Posterior cingulate gyrus (tissue), 11 donors: ENCODE data around the gene PPP3CA.
"Not testable (repeated sequence)": the region's sequence is repeated elsewhere in the genome, so short reads cannot be mapped to it uniquely, and the experiment has no call there.

Source experiments
- DNase-seq, 10 donors: peaks; one replicate each; pipeline versions ENCODE4 v3.0.0 to v3.0.0-alpha.2; 2020 to 2021; ENCODE audit warnings: mixed read lengths in 3 of 10
- intact Hi-C: fragments of 100-400 bp; cut with DNase I; formaldehyde crosslinking; loops from one replicate; pipeline ENCODE4 v1.15.1; 2023

The PPP3CA gene

DNA sequence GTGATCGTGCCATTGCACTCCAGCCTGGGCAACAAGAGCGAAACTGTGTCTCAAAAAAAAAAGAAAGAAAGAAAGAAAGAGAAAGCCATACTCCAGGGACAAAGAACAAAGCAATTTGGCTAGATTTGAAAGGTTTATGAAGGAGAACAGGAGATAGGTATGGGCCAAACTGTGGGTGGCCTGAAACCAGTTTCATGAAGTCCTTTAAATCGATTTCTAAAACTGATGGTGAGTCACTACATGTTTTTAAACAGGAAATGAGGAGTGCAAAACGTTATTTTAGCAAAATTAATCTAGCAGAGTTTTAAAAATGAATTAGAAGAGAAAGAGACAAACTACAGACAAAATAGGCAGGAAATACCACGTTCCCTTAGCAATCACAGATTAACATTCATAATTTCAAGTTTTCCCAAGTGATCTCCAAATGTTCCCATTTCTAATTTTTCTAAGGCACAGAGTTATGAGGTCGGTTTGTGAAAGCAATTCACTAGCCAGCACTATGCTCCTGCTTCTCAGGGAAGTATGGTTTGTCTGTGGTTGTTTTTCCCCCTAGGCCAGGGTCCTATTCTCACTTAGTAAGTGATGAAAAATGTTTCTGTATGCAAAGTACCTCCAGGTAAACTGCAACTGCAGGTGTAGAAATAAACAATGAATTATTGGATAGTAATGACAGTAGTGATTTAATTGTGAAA lies 190.6 kb downstream of the PPP3CA start:
- intact Hi-C loops, result no loop called here
- DNase-seq, result no peak

DNA sequence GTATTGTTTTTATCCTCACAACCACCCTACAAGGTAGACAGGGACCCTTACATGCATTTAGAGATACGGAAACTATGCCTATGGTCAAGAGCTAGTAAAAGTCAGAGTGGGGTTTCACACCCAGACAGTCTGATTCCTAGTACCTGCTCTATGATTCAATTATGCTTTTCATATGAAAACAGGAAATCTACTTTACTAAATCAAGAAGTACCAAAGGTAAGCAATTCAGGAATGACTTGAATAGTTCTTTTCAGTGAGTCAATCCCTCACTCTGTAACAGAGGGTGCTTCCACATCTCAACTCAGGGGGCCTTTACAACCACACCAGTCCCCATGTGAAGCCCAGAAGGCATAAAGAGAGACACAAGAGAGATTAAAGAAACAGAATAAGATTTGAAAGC lies 191.4 kb downstream of the PPP3CA start:
- DNase-seq, result no peak
- intact Hi-C loops, result no loop called here

DNA sequence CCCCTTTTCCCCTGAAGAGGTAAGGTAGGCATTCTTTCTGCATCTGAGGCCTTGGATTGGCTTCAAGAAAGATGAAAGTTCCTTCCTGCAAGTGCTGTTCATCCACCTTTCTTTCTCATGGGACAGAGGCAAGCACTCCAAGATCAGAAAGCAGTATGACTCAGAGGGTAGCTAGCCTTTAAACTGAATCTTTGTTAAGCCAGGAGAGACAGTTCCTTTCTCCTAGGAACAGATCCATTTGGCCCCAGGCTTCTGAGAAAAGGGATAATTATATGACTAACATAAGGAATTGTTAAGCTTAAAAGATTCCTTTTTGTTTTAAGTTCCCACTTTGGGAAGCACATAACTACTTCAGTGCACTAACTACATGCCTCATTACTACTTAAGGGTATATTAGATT lies 192.0 kb downstream of the PPP3CA start:
- DNase-seq, result no peak
- intact Hi-C loops, result no loop called here

DNA sequence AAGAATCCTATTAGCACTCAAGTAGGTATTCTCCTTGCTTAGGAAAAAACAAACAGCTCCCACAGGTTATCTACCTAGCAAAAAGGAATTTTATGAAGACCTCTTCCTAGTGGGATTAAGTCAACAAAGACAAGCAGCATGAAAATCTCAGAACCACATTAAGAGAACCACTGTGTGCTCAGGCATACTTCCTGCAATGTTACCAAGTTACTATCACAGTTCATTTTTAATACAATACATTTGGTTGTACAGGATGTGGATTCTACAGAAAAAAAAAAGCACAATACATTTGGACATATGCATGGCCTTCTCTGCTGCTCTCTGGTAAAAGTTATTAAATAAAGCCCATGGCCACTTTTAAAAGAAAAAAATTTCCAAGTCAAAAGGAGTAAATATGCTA lies 193.7 kb downstream of the PPP3CA start:
- DNase-seq, result no peak
- intact Hi-C loops, result no loop called here

DNA sequence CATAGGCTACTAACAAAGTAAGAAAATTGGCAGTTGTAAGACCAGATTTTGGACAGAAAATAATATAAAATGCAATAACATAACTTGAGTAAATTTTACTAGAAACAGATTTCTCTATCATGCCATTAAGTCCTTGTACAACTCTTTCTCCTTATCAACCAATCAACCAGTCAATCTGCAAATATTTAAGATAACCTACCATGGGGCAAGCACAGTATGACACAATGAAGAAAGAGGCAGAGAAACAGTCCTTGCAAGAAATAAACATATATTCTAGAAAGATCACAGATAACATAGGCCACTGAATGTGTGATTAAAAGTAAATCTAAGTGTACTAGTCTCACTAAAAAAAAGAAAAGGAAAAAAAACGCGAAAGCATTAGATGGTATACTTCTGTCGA lies 194.8 kb downstream of the PPP3CA start:
- intact Hi-C loops, result no loop called here
- DNase-seq, result no peak

DNA sequence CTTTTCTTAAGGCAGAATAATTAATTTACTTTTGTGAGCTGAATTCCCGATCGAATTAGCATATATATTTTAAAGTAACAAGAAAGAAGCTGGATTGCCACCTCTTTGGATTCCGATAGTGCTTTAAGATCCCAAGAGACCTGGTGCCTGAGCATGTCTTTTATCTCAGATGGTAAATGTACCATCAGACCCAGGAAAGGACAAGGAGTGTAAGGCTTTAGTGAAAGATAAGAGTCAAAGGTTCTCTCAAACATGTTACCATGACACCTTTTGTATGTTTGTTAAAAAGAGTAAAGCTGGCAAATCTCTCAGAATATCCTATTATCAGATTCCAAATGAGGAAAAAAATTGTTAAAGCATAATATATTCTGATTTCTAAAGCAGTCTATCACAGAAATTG lies 198.8 kb downstream of the PPP3CA start:
- intact Hi-C loops, result no loop called here
- DNase-seq, result no peak

DNA sequence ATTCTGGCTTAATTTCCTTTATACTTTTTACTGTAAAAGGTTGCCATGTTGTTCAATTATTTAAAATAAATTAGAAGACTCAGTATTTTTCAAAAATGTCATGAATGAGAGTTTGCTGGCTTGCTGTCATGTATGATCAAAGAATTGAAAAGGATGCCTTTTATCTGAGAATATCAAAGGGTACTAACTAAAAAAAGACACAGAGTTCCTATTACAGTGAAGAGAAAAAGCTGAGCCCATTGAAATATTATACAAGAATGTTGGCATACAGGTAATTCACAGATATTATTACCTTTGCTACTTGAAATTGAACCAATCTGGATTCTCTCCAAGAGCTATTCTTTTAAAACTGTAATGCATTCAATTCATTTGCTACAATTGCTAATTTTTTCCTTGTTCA lies 200.0 kb downstream of the PPP3CA start:
- DNase-seq, result no peak
- intact Hi-C loops, result no loop called here

DNA sequence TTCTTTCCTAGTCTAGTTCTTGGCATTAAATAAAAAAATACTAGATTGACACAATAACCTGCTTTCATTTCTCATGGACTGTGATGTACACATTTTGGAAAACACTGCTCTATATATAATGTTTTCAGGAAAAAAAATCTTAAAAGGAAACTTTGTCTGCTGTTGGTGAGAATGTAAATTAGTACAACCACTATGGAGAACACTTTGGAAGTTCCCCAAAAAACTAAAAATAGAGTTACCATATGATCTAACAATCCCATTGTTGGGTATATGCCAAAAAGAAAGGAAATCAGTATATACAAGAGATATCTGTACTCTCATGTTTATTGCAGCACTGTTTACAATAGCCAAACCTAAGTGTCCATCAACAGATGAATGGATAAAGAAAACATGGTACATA lies 202.3 kb downstream of the PPP3CA start:
- intact Hi-C loops, result no loop called here
- no peak for DNase-seq

DNA sequence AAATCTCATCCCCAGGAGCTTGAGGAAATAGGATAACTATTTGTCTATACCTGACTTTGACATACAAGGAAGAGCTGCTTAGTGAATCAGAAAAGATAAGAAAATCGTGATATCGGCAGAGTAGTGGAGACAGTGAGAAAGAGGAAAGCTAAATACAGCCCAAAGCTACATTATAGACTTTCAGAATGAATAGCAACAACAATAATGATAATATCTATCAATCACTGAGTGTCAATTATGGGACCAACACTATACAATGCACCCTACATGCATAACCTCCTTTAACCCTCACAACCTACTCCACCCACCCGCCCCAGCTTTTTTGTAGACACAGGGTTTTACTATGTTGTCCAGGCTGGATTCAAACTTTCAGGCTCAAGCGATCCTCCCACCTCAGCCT lies 205.1 kb downstream of the PPP3CA start:
- intact Hi-C loops, result no loop called here
- DNase-seq, result no peak

DNA sequence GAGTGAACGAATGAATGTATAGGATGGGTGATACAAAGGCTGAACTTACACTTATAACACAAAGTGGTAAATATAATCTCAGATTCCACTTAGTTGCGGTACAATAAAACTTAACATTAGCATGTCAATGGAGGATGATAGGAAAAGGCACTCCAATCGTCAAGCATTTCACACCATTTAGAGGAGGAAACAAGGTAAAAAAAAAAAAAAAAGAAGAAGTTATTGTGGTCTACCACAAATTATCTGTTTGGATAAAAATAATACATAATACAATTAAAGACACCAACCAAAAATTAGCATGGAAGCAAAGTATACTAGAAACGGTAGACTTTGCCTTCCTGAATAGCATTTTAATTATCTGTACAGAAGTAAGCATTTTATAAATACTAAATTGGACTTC lies 205.5 kb downstream of the PPP3CA start:
- intact Hi-C loops, result no loop called here
- no peak for DNase-seq

DNA sequence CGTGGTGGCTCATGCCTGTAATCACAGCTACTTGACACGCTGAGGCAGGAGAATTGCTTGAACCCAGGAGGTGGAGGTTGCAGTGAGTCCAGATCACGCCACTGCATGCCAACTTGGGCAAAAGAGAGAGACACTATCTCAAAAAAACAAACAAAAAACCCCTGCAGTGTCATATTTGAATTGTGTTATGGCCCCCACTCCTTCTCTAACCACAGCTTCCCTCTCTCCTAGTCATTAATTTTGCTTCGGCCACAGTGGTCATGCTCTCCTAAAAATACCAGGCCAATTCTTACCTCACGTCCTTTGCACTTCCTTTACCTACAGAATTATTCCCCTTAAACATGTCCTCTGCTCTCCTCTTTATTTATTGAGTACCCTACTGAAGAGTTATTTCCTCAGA lies 206.1 kb downstream of the PPP3CA start:
- intact Hi-C loops, result no loop called here
- DNase-seq, result no peak

DNA sequence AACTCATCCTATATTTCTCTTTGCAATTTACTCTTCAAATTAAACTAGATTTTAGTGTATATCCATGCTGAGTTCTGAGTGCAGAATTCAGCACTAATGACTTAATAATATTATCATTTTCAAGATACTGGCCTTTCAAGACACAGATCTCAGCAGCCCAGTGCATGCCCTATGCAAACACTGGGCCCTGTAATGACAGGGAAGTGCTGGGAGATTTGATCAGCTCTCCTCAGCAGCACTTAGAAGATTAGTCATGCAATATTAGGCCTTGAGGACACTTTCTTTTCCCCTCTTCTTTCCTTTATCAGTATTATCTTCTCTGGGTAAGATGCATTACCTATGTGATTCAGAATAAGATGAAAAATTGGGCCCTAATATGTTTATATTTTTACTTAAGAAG lies 207.1 kb downstream of the PPP3CA start:
- intact Hi-C loops, result no loop called here
- DNase-seq, result no peak

DNA sequence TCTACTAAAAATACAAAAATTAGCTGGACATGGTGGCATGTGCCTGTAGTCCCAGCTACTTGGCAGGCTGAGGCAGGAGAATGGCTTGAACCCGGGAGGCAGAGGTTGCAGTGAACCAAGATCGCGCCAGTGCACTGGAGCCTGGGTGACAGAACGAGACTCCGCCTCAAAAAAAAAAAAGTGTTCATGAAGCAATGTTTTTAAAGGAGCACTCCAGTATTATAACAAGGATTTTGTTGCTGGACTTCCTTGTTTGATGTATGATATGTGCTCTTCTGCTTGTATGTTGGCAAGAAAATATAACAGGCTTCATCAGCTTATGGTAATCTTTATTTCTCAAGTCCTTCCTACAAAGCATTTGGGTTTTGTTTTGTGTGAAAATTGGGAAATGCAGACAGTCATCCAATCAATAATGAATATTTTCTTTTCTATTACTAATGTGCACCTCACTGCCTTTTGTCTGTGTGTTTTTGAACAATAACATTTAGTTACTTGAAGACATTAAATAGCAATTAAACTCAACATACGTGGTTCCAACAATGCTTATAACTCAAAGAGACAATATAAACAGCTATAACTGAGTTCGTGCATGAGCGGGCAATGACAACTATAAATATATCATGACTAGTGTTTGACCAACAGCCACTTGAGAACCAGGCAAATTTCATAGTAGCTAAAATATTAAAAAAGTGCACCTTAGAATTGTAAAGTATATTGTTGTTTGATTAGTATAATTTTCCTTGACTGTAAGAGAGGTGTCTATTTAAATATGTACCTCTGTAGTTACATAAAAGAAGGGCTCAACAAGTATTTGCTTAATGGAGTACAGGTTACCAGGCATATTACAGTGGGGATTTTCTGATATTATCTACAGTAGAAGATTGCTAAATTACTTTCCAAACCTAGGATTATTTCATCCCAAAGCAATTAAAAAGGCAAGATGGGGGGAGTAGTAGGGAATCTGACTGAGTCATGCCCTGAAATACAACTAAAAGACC lies 210.7 kb downstream of the PPP3CA start:
- DNase-seq, result no peak
- intact Hi-C loops, result no loop called here

DNA sequence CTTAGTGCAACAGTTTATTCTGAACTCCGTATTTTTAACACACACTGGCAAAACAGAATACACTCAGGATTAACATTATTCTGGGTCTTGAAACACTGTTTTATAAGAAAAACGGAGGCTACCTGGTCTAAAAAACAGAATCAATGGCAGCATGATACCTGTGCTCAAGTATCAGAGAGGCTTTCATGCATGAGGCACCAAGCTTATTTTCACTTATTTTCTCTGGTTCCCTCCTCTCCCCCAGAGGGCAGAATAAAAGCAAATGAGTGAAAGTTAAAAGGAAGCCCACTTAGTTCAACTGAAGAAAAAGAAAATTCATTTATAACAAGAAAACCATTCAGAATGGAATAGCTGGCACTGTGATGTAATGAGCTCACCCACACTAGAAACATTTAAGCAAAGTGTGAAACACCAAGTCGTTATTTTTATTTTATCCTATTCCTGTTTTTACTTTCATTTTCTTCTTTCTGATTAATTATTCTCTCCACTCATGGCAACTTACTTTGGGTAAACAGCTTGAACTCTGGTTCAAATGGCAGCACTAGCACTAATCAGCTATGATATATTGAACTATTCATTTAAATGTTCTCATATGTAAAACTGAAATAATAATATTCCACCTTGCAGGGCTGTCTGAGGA lies 211.8 kb downstream of the PPP3CA start:
- intact Hi-C loops, result no loop called here
- no peak for DNase-seq

DNA sequence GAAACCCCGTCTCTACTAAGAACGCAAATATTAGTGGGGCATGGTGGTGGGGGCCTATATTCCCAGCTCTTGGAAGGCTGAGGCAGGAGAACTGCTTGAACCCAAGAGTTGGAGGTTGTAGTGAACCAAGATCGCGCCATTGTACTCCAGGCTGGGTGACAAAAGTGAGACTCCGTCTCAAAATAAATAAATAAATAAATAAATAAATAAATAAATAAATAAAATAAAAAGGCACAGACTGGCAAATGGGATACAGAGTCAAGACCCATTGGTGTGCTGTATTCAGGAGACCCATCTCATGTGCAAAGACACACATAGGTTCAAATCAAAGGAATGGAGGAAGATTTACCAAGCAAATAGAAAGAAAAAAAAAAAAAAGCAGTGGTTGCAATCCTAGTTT lies 216.3 kb downstream of the PPP3CA start:
- DNase-seq, intact Hi-C loops: not testable (repeated sequence)

DNA sequence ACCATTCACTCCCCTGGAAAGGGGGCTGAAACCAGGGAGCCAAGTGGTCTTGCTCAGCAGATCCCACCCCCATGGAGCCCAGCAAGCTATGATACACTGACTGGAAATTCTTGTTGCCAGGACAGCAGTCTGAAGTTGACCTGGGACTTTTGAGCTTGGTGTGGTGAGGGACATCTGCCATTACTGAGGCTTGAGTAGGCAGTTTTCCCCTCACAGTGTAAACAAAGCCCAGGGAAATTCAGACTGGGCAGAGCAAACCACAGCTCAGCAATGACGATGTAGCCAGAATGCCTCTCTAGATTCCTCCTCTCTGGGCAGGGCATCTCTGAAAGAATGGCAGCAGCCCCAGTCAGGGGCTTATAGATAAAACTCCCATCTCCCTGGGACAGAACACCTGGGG lies 218.4 kb downstream of the PPP3CA start:
- DNase-seq, intact Hi-C loops: not testable (repeated sequence)

DNA sequence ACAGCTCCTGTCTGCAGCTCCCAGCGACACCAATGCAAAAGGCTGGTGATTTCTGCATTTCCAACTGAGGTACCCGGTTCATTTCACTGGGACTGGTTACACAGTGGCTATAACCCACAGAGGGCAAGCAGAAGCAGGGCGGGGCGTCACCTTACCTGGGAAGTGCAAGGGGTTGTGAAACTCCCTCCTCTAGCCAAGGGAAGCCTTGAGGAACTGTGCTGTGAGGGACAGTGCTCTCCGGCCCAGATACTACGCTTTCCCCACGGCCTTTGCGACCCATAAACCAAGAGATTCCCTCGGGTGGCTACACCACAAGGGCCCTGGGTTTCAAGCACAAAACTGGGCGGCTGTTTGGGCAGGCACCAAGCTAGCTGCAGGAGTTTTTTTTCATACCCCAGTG lies 218.9 kb downstream of the PPP3CA start:
- DNase-seq, result no peak
- intact Hi-C loops, result no loop called here

DNA sequence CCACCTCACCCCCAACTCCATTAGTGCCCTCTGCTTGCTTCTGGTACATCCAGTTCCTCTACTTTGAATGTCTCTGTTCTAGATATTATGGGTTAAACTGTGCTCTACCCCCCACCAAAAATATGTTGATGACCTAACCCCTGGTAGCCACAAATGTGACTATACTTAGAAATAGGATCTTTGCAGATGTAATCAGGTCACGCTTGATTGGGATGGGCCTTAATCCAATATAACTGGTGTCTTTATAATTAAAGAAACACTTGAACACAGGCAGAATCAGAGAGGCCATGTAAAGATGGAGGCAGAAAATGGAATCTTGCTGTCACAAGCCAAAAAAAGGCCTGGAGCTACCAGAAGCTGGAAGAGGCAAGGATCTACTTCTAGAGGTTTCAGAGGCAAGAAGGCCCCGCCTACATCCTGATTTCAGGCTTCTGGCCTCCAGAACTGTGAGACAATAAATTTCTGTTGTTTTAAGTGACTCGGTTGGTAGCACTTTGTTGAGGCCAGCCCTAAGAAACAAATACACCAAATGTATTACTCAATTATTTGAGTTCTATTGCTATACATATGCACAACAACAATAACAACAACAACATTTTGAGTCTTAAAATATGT lies 220.0 kb downstream of the PPP3CA start:
- intact Hi-C loops, result no loop called here
- DNase-seq, result no peak

DNA sequence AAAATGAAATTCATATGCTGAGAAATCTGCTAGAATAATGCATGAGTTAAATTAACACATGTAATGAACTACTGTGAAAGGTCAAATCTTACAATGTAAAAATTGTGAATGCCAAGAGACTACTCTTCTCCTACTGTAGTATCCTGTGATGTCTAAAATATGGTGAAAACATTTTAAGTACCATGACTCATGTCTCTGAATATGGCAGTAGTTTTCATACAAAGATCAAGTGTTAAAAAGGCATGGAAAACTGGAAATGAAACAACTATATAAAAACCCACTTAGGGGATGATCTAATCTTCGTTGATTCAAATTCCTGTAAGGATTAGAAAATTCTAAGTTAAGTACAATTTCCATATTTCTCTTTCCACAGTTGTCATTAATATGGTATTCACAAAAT lies 221.3 kb downstream of the PPP3CA start:
- intact Hi-C loops, result no loop called here
- DNase-seq, result no peak

DNA sequence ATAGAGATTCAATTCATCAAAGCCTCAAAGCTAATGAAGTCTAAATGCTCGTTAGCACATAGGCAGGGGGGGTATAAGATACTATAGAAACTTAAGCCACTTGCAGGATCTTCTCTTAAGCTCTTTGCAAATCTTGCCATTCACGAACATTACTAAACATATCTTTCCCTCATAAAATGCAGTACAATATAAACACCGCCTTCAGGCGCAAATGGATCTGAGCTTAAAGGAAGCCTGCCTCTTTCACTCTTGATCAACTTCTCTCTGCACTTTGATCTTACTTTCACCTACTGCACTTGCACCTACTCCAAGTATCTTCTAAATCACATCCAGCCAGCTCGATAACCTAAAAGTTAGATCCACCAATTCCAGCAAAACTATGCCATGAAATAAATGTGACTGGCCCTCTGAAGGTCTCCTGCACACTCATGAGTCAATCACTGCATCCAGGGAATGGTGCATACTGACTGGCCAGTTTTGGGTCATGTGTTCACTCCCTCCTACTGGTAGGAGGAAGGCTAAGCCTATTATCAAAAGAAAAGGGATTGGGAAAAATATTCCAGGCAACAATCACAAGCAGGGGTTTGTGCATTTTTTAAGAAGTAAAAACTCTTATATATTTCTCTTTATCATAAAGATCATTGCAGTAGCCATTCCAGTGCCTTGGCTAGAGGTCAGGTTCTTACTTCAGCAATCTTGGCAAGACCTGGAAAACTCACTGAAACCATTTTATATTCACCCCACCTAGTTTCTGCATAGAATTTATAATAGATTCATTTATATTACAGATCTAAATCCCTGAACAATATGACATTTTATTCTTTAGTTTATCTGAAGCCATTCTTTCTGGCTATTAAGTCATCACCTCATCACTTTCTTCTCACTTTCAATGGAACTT lies 222.0 kb downstream of the PPP3CA start:
- intact Hi-C loops, result no loop called here
- no peak for DNase-seq
